ENCODE data around the gene SPAG9.

GRCh38 chr17:51045621-51046020 is 75.0 kb downstream of the SPAG9 start:
- TF ChIP-seq CTCF (IDR thresholded peaks at IDR 0.05; ENCODE audit: low read depth, low read length, poor library complexity, severe bottlenecking), result no peak
- no peak for TF ChIP-seq EZH2phosphoT487 (IDR thresholded peaks at IDR 0.05; ENCODE audit: borderline replicate concordance, low read length)
